GM18526 (cell line): ENCODE results near the gene LRTM2.

Source experiments
- POLR2A ChIP-seq: IDR thresholded peaks from 3 replicates; pipeline ENCODE4 v1.6.1; 2011; ENCODE audit not compliant: insufficient read length; ENCODE audit errors: extremely low read depth

LRTM2 gene

GRCh38 chr12:1829306-1829900 lies 9.0 kb downstream of the LRTM2 start:
- no peak for TF ChIP-seq POLR2A

- no peak for TF ChIP-seq POLR2A
Measured at GRCh38 chr12:1830401-1830845, 10.1 kb downstream of the LRTM2 start.

- no peak for TF ChIP-seq POLR2A
Measured at GRCh38 chr12:1830981-1831963, 10.9 kb downstream of the LRTM2 start.

- no peak for TF ChIP-seq POLR2A
Measured at GRCh38 chr12:1832801-1833595, 12.6 kb downstream of the LRTM2 start.

- TF ChIP-seq POLR2A = no peak
Measured at GRCh38 chr12:1833596-1834028, 13.2 kb downstream of the LRTM2 start.

- TF ChIP-seq POLR2A = no peak
Measured at GRCh38 chr12:1834186-1834925, 14.0 kb downstream of the LRTM2 start.

GRCh38 chr12:1835211-1836131 lies 15.1 kb downstream of the LRTM2 start:
- TF ChIP-seq POLR2A = no peak

GRCh38 chr12:1836241-1836803 lies 16.0 kb downstream of the LRTM2 start:
- TF ChIP-seq POLR2A = no peak

GRCh38 chr12:1836854-1837421 lies 16.6 kb downstream of the LRTM2 start:
- no peak for TF ChIP-seq POLR2A

- TF ChIP-seq POLR2A = no peak
Measured at GRCh38 chr12:1837541-1838204, 17.3 kb downstream of the LRTM2 start.

- TF ChIP-seq POLR2A = no peak
Measured at GRCh38 chr12:1838205-1838993, 18.0 kb downstream of the LRTM2 start.

GRCh38 chr12:1838994-1839365 lies 18.6 kb downstream of the LRTM2 start:
- no peak for TF ChIP-seq POLR2A
